Fibroblast of skin of left quadriceps (primary cell): ENCODE measurements around the gene CCK.
"Not testable (repeated sequence)": the region's sequence is repeated elsewhere in the genome, so short reads cannot be mapped to it uniquely, and the experiment has no call there.

Experiments
- DNase-seq, 2 experiments: peaks; one replicate each; pipeline ENCODE4 v3.0.0-alpha.2; 2013; ENCODE audit warnings: low read depth in 2 of 2

The CCK gene, protein sequence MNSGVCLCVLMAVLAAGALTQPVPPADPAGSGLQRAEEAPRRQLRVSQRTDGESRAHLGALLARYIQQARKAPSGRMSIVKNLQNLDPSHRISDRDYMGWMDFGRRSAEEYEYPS

GRCh38 chr3:42266085-42266484, at the start of gene CCK:
TSS of gene CCK (minus strand) at chr3:42266185. CDS start at chr3:42263630, 2,555 bp downstream.
- DNase-seq: no peak

DNA sequence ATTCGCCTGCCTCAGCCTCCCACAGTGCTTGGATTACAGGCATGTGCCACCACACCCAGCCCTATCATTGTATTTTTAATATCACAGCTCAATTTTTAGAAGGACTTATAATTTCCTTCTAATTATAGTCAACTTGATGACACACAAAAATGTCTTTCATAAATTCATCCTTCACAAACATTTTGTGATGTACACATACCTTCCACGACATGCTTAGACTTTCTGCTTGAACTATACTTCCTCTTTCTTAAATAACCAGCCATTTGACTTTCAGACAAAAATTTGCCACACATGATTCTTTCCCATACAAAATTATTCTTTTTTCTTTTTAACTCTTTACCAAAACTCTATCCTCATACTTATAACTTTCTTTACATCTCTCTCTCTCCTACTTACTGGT, 48.4 kb upstream of the CCK start:
- DNase-seq: no peak

- DNase-seq: no peak
These were observed 42.7 kb upstream of the CCK start for GRCh38 chr3:42308651-42309050.

DNA sequence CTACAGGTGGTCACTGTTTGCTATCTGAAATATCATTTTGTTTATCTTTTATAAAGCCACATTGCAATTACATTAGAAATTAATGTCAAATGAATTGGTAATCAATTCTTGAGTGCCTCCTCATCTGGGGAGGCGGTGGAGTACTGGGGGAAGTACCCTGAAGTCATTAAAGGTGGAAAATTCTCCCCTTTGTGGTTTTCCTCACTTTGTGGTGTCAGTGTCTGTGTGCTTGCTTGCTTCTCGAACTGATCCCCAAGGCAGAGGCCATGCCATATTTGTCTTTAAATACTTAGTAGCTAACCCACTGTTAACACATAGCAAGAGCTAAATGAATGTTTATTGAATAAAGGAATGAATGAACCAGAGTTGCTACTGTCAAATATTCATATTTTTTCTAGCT, 40.5 kb upstream of the CCK start:
- DNase-seq: no peak

GRCh38 chr3:42302924-42303634, 37.1 kb upstream of the CCK start:
- no peak for DNase-seq

- DNase-seq: no peak
These were observed 35.6 kb upstream of the CCK start for GRCh38 chr3:42301446-42302175.

DNA sequence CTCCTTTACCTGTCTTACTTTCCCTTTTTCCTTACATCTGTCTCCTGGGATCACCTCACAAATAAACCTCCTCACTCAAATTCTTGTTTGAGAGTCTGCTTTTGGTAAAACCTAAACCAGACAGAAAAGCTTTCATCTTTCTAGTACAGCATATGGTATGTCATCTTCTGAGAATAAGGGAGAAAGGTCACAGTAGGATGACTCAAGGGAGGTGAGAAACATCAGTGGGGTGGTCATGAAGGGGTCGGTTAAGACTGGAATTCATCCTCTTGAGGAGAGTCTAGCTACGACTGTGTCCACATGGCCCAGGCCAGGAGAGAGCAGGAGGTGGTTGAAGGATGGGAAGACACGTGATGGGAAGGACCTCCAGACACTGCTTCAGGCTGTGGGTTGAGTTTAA, 34.8 kb upstream of the CCK start:
- no peak for DNase-seq

- peak; percentile 12 to 15 for DNase-seq
These were observed 34.0 kb upstream of the CCK start for GRCh38 chr3:42300013-42300412.

GRCh38 chr3:42298259-42298658, 32.3 kb upstream of the CCK start:
- no peak for DNase-seq

DNA sequence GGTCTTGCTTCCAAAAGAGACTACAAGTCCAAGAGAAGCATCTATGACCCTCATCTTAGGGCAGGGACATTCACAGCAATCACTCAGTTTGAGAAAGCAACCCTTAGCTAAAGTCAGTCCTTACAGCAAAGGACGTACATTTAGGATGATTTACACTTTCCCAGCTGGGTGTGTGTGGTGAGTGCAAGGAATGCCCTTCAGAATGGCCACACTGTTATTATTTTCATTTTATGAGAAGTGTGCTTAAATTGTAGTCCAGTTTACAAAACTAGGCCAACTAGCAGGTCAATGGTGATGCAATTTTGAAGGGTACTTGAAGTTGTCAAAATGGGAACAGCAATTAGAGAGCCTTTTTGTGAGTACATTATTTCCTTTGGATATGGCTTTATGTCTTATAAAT, 26.0 kb upstream of the CCK start:
- DNase-seq: no peak

GRCh38 chr3:42290966-42291714, 25.2 kb upstream of the CCK start:
- no peak for DNase-seq

- DNase-seq: no peak
These were observed 23.0 kb upstream of the CCK start for GRCh38 chr3:42289026-42289425.

- no peak for DNase-seq
These were observed 22.4 kb upstream of the CCK start for GRCh38 chr3:42288385-42288784.

DNA sequence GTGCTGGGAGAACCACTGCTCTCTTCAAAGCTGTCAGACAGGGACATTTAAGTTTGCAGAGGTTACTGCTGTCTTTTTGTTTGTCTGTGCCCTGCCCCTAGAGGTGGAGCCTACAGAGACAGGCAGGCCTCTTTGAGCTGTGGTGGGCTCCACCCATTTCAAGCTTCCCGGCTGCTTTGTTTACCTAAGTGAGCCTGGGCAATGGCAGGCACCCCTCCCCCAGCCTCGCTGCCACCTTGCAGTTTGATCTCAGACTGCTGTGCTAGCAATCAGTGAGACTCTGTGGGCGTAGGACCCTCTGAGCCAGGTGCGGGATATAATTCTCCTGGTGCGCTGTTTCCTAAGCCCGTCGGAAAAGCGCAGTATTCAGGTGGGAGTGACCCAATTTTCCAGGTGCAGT, 21.4 kb upstream of the CCK start:
- not testable (repeated sequence) for DNase-seq

DNA sequence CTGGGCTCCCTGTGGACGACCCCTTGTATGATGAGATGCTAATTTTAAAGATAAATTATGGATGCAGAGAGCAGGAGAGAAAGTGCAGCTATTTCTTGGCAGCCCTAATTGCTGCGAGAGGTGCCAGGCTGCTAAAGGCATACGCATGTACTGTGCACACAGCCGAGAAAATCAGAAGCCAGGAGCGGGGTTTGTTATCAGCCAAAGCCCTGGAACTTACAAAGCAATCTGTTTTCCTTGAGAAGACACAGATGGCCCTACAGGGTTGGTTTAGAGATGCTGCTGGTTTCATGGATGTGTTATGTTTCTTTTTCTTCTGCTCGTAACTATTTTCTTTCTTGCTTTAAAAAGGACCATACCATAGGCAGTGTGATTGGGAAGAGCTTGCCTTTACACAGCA, 11.7 kb upstream of the CCK start:
- no peak for DNase-seq

GRCh38 chr3:42276141-42277132, 10.5 kb upstream of the CCK start:
- no peak for DNase-seq

GRCh38 chr3:42275217-42275616, 9.2 kb upstream of the CCK start:
- no peak for DNase-seq

DNA sequence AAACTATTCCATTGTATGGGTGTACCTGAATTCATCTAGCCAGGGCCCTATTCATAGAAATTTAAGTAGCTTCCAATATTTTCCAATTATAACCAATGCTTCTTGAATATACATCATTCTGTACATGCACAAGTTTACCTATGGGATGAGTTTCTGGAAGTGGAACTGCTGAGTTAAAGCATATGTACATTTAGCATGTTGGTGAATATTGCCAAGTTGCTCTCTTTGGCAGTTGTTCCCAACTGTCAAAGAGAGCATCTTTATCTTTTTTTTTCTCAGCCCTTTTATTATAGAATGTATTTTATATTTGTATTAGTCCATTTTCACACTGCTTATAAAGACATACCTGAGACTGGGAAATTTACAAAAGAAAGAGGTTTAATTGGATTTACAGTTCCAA, 8.3 kb upstream of the CCK start:
- no peak for DNase-seq

GRCh38 chr3:42273361-42273760, 7.4 kb upstream of the CCK start:
- no peak for DNase-seq

- no peak for DNase-seq
These were observed 5.8 kb upstream of the CCK start for GRCh38 chr3:42271786-42272185.

GRCh38 chr3:42270561-42270960, 4.6 kb upstream of the CCK start:
- DNase-seq: no peak
